ENCODE results near the gene POLR3F. TPM values are rescaled to one million over a fixed set of nuclear protein-coding genes. Genes with fewer than 3 reads are reported as not detected.
"Not testable (repeated sequence)": the region's sequence is repeated elsewhere in the genome, so short reads cannot be mapped to it uniquely, and the experiment has no call there.

POLR3F gene
- total and polyA plus RNA-seq, 10 donors: 6.7 to 12.0 (median 7.7) TPM

DNA sequence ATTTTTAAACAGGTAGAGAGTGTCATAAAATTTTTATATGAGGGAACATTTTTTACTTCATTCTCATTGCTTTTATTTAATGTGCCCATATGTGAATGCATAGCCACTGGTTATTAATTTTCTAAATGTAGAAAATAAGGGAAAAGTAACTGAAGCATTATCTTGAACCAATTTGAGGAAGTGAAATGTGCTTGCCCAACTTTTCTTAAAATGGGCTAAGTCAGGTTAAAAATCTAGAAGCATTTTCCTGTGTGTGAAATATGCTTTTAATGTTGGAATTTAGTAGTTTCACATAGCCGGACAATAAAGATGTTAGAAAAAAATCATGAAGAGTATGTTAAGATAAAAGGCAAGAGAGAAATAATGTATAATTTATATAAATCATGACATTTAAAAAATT lies 44.4 kb downstream of the POLR3F start:
- WGBS, 5 donors: 54 to 87% (median 60%) methylated on average over 1 of the region's 1 CpG
- TF ChIP-seq, protein P1, sequence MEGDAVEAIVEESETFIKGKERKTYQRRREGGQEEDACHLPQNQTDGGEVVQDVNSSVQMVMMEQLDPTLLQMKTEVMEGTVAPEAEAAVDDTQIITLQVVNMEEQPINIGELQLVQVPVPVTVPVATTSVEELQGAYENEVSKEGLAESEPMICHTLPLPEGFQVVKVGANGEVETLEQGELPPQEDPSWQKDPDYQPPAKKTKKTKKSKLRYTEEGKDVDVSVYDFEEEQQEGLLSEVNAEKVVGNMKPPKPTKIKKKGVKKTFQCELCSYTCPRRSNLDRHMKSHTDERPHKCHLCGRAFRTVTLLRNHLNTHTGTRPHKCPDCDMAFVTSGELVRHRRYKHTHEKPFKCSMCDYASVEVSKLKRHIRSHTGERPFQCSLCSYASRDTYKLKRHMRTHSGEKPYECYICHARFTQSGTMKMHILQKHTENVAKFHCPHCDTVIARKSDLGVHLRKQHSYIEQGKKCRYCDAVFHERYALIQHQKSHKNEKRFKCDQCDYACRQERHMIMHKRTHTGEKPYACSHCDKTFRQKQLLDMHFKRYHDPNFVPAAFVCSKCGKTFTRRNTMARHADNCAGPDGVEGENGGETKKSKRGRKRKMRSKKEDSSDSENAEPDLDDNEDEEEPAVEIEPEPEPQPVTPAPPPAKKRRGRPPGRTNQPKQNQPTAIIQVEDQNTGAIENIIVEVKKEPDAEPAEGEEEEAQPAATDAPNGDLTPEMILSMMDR (IDR thresholded peaks at IDR 0.05 in 8 of 11, conservative IDR thresholded peaks at IDR 0.05 in 3 of 11): no peak
- no peak for TF ChIP-seq POLR2A (IDR thresholded peaks at IDR 0.05)
- TF ChIP-seq POLR2AphosphoS5 (IDR thresholded peaks at IDR 0.05): no peak
- H3K4me1 ChIP-seq: peaks cover 14 to 81% (median 49%) of the 10 kb centered on the region in 6 donors
- intact Hi-C loops (cut with DNase I; ENCODE audit: low total_unique reads): no loop called here
- H3K4me3 ChIP-seq: no peak overlapping the region
- no peaks in the 10 kb centered on the region for H3K9me3 ChIP-seq
- H3K27me3 ChIP-seq (replicated peaks in 1 of 7): no peaks in the 10 kb centered on the region
- H3K27ac ChIP-seq: peak overlapping the region in 5 of 8 donors; percentile 24 to 59 (median 32)
- peaks cover 2 to 72% (median 51%) of the 10 kb centered on the region in 6 donors for H3K36me3 ChIP-seq
- DNase-seq: no peak

DNA sequence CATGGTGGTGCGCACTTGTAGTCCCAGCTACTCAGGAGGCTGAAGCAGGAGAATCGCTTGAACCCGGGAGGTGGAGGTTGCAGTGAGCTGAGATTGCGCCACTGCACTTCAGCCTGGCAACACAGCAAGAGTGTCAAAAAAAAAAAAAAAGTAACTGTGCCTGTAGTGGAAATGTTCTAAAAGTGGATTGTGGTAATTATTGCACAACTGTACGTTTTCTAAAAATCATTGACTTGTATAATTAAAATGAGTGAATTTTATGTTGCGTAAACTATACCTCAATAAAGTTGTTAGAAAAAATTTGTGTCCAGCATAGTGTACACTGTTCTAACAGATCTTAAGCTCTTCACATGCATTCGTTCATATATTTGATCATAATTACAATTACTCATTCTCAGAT lies 46.0 kb downstream of the POLR3F start:
- intact Hi-C loops (cut with DNase I; ENCODE audit: low total_unique reads): no loop called here
- H3K4me3 ChIP-seq: no peak overlapping the region
- 67 to 88% (median 77%) methylated on average over 7 of the region's 7 CpGs for WGBS, 5 donors
- no peaks in the 10 kb centered on the region for H3K9me3 ChIP-seq
- H3K4me1 ChIP-seq: peaks cover 10 to 73% (median 43%) of the 10 kb centered on the region in 6 donors
- H3K27me3 ChIP-seq (replicated peaks in 1 of 7): no peaks in the 10 kb centered on the region
- DNase-seq: no peak
- H3K36me3 ChIP-seq: peaks cover 2 to 88% (median 61%) of the 10 kb centered on the region in 6 donors
- TF ChIP-seq, protein P1 (IDR thresholded peaks at IDR 0.05 in 8 of 11, conservative IDR thresholded peaks at IDR 0.05 in 3 of 11): no peak
- TF ChIP-seq POLR2AphosphoS5 (IDR thresholded peaks at IDR 0.05): no peak
- H3K27ac ChIP-seq: peak overlapping the region in 3 of 8 donors; percentile 1 to 59 (median 53)

DNA sequence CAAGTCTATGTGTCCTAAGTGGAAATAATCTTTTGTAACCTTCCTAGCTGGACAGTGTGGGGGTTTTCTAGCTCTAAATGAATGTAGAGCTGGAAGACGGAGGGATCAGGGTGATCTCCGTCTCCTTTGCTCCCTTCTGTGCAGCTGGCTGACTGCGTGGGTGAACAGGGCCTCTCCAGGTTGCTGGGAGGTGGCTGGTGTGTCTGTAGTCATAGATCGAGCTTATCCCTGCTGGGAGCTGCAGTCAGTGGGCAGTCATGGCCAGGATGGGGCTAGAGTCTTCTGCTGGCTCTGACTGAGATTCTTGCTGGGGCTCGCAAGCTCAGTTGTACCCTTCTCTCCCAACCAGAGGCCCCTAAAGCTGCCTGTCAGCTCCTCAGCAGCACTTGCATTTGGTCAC lies 46.9 kb downstream of the POLR3F start:
- Histone ChIP-seq H3K4me3 (no peak overlapping the region), H3K27ac (no peak overlapping the region), H3K4me1 (peaks cover 1 to 63% (median 33%) of the 10 kb centered on the region in 6 donors), H3K36me3 (peaks cover 2 to 96% (median 61%) of the 10 kb centered on the region in 6 donors), H3K27me3 (replicated peaks in 1 of 7) (no peaks in the 10 kb centered on the region), H3K9me3 (no peaks in the 10 kb centered on the region)
- TF ChIP-seq POLR2A (IDR thresholded peaks at IDR 0.05): no peak
- TF ChIP-seq POLR2AphosphoS5 (IDR thresholded peaks at IDR 0.05): no peak
- TF ChIP-seq, protein P1 (IDR thresholded peaks at IDR 0.05 in 8 of 11, conservative IDR thresholded peaks at IDR 0.05 in 3 of 11): no peak
- intact Hi-C loops (cut with DNase I; ENCODE audit: low total_unique reads): no loop called here
- DNase-seq: no peak
- WGBS, 5 donors: 90 to 98% (median 96%) methylated on average over 4 to 5 of the region's 5 CpGs

DNA sequence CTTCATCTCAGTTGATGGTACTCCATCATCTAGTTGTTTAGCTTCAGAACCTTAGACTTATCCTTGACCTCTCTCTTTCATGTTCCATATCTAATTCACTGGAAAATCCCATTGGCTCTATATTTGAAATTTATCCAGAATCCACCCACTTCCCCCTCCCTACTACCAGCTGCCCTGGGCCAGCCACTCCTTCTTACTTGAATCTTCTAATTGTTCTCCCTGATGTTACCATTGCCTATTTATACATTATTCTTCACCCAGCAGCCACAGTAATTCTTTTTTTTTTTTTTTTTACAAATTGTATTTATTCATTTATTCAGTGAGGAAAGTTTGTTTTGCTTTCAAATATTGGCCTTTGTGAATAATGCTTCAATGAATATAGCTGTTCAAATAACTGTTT lies 48.8 kb downstream of the POLR3F start:
- H3K4me1 ChIP-seq: peaks cover 0 to 45% (median 20%) of the 10 kb centered on the region in 6 donors
- TF ChIP-seq, protein P1 (IDR thresholded peaks at IDR 0.05 in 8 of 11, conservative IDR thresholded peaks at IDR 0.05 in 3 of 11): no peak
- TF ChIP-seq POLR2AphosphoS5 (IDR thresholded peaks at IDR 0.05) (no peak), POLR2A (IDR thresholded peaks at IDR 0.05) (no peak)
- no peak for DNase-seq
- intact Hi-C loops (cut with DNase I; ENCODE audit: low total_unique reads): no loop called here
- no peak overlapping the region for H3K27ac ChIP-seq
- no peaks in the 10 kb centered on the region for H3K9me3 ChIP-seq
- peaks cover 2 to 89% (median 55%) of the 10 kb centered on the region in 6 donors for H3K36me3 ChIP-seq
- H3K27me3 ChIP-seq (replicated peaks in 1 of 7): no peaks in the 10 kb centered on the region
- H3K4me3 ChIP-seq: no peak overlapping the region

DNA sequence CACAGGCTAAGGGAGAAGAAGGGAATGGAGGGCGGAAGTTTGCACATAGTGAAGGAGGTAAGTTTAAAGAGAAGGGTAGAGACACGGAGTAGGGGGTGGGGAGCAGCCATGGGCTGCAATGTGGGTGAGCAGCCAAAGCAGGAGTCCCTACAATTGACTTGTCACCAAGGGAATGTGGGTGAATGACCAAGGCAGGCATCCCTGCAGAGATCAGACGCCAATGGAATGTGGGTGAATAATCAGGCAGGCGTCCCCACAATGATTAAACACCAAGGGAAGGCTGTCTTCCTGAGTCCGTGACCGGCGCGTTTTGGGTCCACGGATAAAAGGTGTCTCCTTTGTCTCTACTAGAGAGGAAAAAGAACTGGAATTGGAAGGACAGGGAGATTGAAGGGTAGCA lies 54.9 kb downstream of the POLR3F start:
- H3K4me3 ChIP-seq; H3K27ac ChIP-seq; H3K9me3 ChIP-seq; intact Hi-C loops (cut with DNase I; ENCODE audit: low total_unique reads); DNase-seq; H3K27me3 ChIP-seq (replicated peaks in 1 of 7); H3K4me1 ChIP-seq: not testable (repeated sequence)
- peaks cover 0 to 89% (median 46%) of the 10 kb centered on the region in 6 donors for H3K36me3 ChIP-seq
- WGBS, 5 donors: 95 to 98% (median 97%) methylated on average over 9 of the region's 9 CpGs

Data from spleen (tissue), 11 donors.